IMR-90 (cell line): Measurements from ENCODE around the gene TFEB. TPM values are rescaled to one million over a fixed set of nuclear protein-coding genes. Genes with fewer than 3 reads are reported as not detected.

Experiments used
- ATAC-seq: fragments of 200-7000 bp; cut with Tn5 transposase; 2 replicates; pipeline ENCODE4 v1.9.1; 2020; ENCODE audit warnings: low read depth, mild to moderate bottlenecking, moderate library complexity
- BruUV-seq: library from RNA; stranded (reverse); fragments of 400-500 nt; replicated peaks from 2 replicates; lab custom pipeline; 2021; lab: Mats Ljungman, UMichigan
- CTCF ChIA-PET: fragments of 300-600 bp; formaldehyde crosslinking; extraction: SDS; loops from one replicate; lab custom pipeline; 2021; ENCODE audit warnings: antibody characterized with exemption; lab: Yijun Ruan, JAX
- POLR2A ChIA-PET: fragments of 300-600 bp; sonication (Branson Sonifier 250); formaldehyde crosslinking; loops from one replicate; lab custom pipeline; 2022; ENCODE audit warnings: antibody characterized with exemption; ENCODE audit not compliant: unreplicated experiment; lab: Charles Lee
- DNase-seq: peaks from one replicate; pipeline ENCODE4 v3.0.0; 2013
- H2AFZ ChIP-seq: replicated peaks from 2 replicates; pipeline ENCODE3; 2013; ENCODE audit warnings: low read length, mild to moderate bottlenecking; ENCODE audit not compliant: poor library complexity
- H2AK5ac ChIP-seq: 2 replicates; pipeline ENCODE4 v1.6.1; 2013; ENCODE audit warnings: low read depth, low read length, inconsistent platforms
- H2AK9ac ChIP-seq: replicated peaks from 2 replicates; pipeline ENCODE3; 2013; ENCODE audit warnings: mild to moderate bottlenecking, low read depth, low read length, moderate library complexity; ENCODE audit not compliant: poor library complexity
- H2BK120ac ChIP-seq: 2 replicates; pipeline ENCODE4 v1.6.1; 2013; ENCODE audit warnings: low read depth, low read length, inconsistent platforms
- H2BK15ac ChIP-seq: 3 replicates; pipeline ENCODE4 v1.6.1; 2013; ENCODE audit warnings: low read depth, low read length, inconsistent platforms
- H2BK20ac ChIP-seq: 2 replicates; pipeline ENCODE4 v1.6.1; 2013; ENCODE audit warnings: low read depth, mild to moderate bottlenecking, inconsistent platforms, low read length, moderate library complexity
- H2BK5ac ChIP-seq: 2 replicates; pipeline ENCODE4 v1.6.1; 2013; ENCODE audit warnings: mild to moderate bottlenecking, low read depth, low read length, inconsistent platforms; ENCODE audit not compliant: poor library complexity, severe bottlenecking
- H3K14ac ChIP-seq: replicated peaks from 2 replicates; pipeline ENCODE4 v1.6.1; 2013; ENCODE audit warnings: low read depth, low read length, inconsistent platforms
- H3K18ac ChIP-seq: 2 replicates; pipeline ENCODE4 v1.6.1; 2013; ENCODE audit warnings: low read depth, low read length, control low read depth
- H3K23ac ChIP-seq: 2 replicates; pipeline ENCODE4 v1.6.1; 2013; ENCODE audit warnings: low read depth, low read length, inconsistent platforms
- H3K27ac ChIP-seq: 2 replicates; pipeline ENCODE4 v1.5.1; 2013; ENCODE audit warnings: mild to moderate bottlenecking, control low read depth, low read length; ENCODE audit not compliant: insufficient read depth
- H3K27me3 ChIP-seq: 2 replicates; pipeline ENCODE4 v1.6.1; 2013; ENCODE audit warnings: low read length; ENCODE audit not compliant: control insufficient read depth, insufficient read depth
- H3K36me3 ChIP-seq: 2 replicates; pipeline ENCODE4 v1.6.1; 2013; ENCODE audit warnings: low read length, mixed read lengths; ENCODE audit not compliant: control insufficient read depth, insufficient read depth
- H3K4ac ChIP-seq: 2 replicates; pipeline ENCODE4 v1.6.1; 2013; ENCODE audit warnings: low read depth, low read length, inconsistent platforms
- H3K4me1 ChIP-seq: 2 replicates; pipeline ENCODE4 v1.6.1; 2013; ENCODE audit warnings: low read length, mixed read lengths; ENCODE audit not compliant: control insufficient read depth, insufficient read depth
- H3K4me2 ChIP-seq: 2 replicates; pipeline ENCODE4 v1.6.1; 2013; ENCODE audit warnings: low read depth, mild to moderate bottlenecking, control low read depth, low read length, moderate library complexity
- H3K4me3 ChIP-seq: 2 replicates; pipeline ENCODE4 v1.5.1; 2013; ENCODE audit warnings: low read depth, mild to moderate bottlenecking, control low read depth, low read length, moderate library complexity; ENCODE audit not compliant: insufficient read depth
- H3K56ac ChIP-seq: 2 replicates; pipeline ENCODE4 v1.6.1; 2013; ENCODE audit warnings: low read length, inconsistent platforms; ENCODE audit not compliant: insufficient read depth; ENCODE audit errors: extremely low read depth
- H3K79me1 ChIP-seq, 2 experiments: 2 replicates each; pipeline ENCODE4 v1.6.1; 2013; ENCODE audit warnings: low read length in 2 of 2, inconsistent platforms in 1 of 2, low read depth in 1 of 2
- H3K9ac ChIP-seq: 2 replicates; pipeline ENCODE4 v1.6.1; 2013; ENCODE audit warnings: low read depth, low read length, control low read depth
- H3K9me1 ChIP-seq: 2 replicates; pipeline ENCODE4 v1.6.1; 2013; ENCODE audit warnings: low read length, inconsistent platforms; ENCODE audit not compliant: insufficient read depth
- H3K9me3 ChIP-seq: 2 replicates; pipeline ENCODE4 v1.6.1; 2013; ENCODE audit warnings: low read length; ENCODE audit not compliant: control insufficient read depth, insufficient read depth
- H4K20me1 ChIP-seq: 2 replicates; pipeline ENCODE4 v1.6.1; 2013; ENCODE audit warnings: low read length, inconsistent platforms; ENCODE audit not compliant: insufficient read depth
- H4K5ac ChIP-seq: 2 replicates; pipeline ENCODE4 v1.6.1; 2013; ENCODE audit warnings: mild to moderate bottlenecking, low read depth, low read length, control low read depth
- H4K8ac ChIP-seq, 2 experiments: 2 replicates each; pipeline ENCODE4 v1.6.1; 2013; ENCODE audit warnings: low read depth in 2 of 2, low read length in 2 of 2, control low read depth in 1 of 2, inconsistent platforms in 1 of 2
- H4K91ac ChIP-seq: 2 replicates; pipeline ENCODE4 v1.6.1; 2013; ENCODE audit warnings: low read depth, low read length, inconsistent platforms; ENCODE audit not compliant: insufficient read depth
- BHLHE40 ChIP-seq: fragments of 150-350 bp; IDR thresholded peaks from 2 replicates; pipeline ENCODE4 v1.6.1; 2016; ENCODE audit warnings: mild to moderate bottlenecking, low read depth, low read length
- CEBPB ChIP-seq: IDR thresholded peaks from 2 replicates; pipeline ENCODE4 v1.6.1; 2012; ENCODE audit warnings: low read depth, low read length, improper control_type of control experiment
- ELK1 ChIP-seq: fragments of 150-350 bp; IDR thresholded peaks from 2 replicates; pipeline ENCODE4 v1.6.1; 2016; ENCODE audit warnings: low read depth, mild to moderate bottlenecking, low read length, moderate library complexity, borderline replicate concordance
- FOS ChIP-seq: fragments of 150-350 bp; IDR thresholded peaks from 2 replicates; pipeline ENCODE4 v1.6.1; 2016; ENCODE audit warnings: low read depth, low read length
- MAFK ChIP-seq: IDR thresholded peaks from 2 replicates; pipeline ENCODE4 v1.6.1; 2012; ENCODE audit warnings: low read depth, low read length, improper control_type of control experiment
- MAZ ChIP-seq: IDR thresholded peaks from 2 replicates; pipeline ENCODE4 v1.6.1; 2012; ENCODE audit warnings: low read depth, mild to moderate bottlenecking, low read length, improper control_type of control experiment, moderate library complexity, borderline replicate concordance
- MXI1 ChIP-seq: IDR thresholded peaks from 2 replicates; pipeline ENCODE4 v1.6.1; 2012; ENCODE audit warnings: low read depth, mild to moderate bottlenecking, low read length, moderate library complexity, borderline replicate concordance
- NFE2L2 ChIP-seq: fragments of 150-350 bp; IDR thresholded peaks from 2 replicates; pipeline ENCODE4 v1.6.1; 2016; ENCODE audit warnings: low read depth, mild to moderate bottlenecking, low read length
- RAD21 ChIP-seq: IDR thresholded peaks from 2 replicates; pipeline ENCODE4 v1.6.1; 2012; ENCODE audit warnings: low read length, improper control_type of control experiment
- RFX5 ChIP-seq: IDR thresholded peaks from 2 replicates; pipeline ENCODE4 v1.8.0; 2012; ENCODE audit warnings: low read depth, mild to moderate bottlenecking, low read length, moderate library complexity
- SMC3 ChIP-seq: fragments of 150-350 bp; IDR thresholded peaks from 2 replicates; pipeline ENCODE4 v1.6.1; 2016; ENCODE audit warnings: low read depth, mild to moderate bottlenecking, antibody characterized with exemption, low read length, moderate library complexity
- WGBS, 2 experiments: methylation state at CpG; one replicate each; pipeline versions ENCODE4 v1.1.5 to v1.1.7; 2013; ENCODE audit warnings: missing lambda C conversion rate in 2 of 2; ENCODE audit not compliant: insufficient read length in 1 of 2; ENCODE audit errors: extremely low coverage in 2 of 2; 5-methylcytosine and 5-hydroxymethylcytosine counted together
- dilution Hi-C: fragments of 300-500 bp; cut with HindIII; formaldehyde crosslinking; loops from one replicate; pipeline ENCODE4 v1.14.3; 2018; ENCODE audit warnings: low sequenced_read_pairs; ENCODE audit not compliant: unreplicated experiment
- in situ Hi-C: fragments of 300-500 bp; cut with MboI; formaldehyde crosslinking; loops from 3 replicates; pipeline ENCODE4 v1.14.3; 2019; ENCODE audit warnings: low sequenced_read_pairs, inconsistent platforms, mixed read lengths
- intact Hi-C: fragments of 100-400 bp; cut with micrococcal nuclease; formaldehyde crosslinking; loops from 2 replicates; pipeline ENCODE4 v1.10.0; 2022
- polyA plus RNA-seq, 3 experiments: library from polyadenylated mRNA; depleted of rRNA; stranded (reverse); fragments of >200 nt; gene quantifications; 2 replicates each; pipeline ENCODE4 v1.2.3, GENCODE V29; 2012; ENCODE audit warnings: low replicate concordance in 1 of 3
- total RNA-seq: library from RNA; depleted of rRNA; stranded (reverse); fragments of >200 nt; gene quantifications from 2 replicates; pipeline ENCODE4 v1.2.3, GENCODE V29; 2012

The TFEB gene
- total and polyA plus RNA-seq, 2 of the 4 experiments (the other 2 are of a cell fraction) = 4.5 to 4.9 TPM

DNA sequence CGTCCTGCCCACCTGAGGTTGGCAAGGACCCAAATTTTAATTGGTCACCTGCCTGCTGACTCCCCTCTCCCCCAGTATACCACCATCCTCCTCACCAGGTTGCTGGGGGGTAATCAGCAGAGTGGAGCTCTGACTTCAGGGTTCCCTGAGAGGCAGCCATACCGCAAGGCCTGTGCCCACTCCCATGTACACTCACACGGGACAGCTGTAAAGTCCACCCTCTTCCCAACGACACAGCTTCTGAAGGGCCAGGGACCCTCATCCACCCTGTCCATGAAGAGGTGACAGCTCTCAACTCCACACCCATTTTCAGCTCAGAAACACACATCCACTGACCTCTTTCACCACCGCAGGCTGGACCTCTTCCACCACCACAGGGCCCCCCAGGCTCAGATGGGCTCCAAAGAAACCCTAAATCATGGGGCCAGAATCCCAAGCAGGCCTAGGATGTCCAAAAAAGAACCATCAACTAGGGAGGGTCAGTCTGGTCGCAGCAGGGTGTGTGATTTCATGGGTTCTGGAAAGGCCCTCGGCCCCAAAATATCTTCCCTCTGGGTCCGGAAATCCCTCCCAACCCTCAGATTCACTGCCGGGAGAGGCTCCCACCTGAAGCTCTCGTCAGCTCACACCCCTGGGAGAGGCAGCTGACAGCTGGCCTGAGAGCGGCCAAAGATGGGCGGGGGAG is 30.0 kb downstream of the TFEB start (continued):
- TF ChIP-seq ELK1 = no peak
- no peak for TF ChIP-seq RFX5

DNA sequence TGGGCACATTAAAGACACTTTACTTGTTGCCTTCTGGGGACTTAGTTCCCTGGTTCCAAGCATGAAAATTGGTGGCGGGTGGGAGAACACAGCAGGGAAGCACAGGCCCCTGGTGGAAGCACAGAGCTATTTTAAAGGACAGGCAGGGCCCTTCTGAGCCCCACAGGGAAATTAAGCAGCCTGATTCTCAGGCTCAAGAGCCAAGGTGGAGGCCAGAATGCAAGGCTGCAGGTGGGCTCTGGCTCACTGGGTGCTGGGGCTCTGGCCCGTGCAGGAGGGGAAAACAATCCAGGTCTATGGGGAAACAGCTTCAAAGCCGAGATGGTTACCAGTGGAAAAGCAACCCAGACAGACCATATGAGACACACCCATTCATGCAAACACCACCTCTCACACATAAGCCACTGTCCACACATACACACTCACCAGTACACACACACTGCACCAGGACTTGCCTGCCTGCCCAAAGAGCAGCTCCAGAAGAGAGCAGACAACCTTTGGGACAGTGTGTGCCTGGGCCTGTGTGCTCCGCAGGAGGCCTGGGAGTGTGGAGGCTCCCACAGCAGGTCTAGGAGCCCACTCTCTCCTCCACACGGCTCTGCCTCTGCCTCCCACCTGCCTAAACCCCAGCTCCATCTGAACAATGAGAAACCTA is 30.6 kb downstream of the TFEB start:
- no peak overlapping the region for H2BK20ac ChIP-seq
- H2AK5ac ChIP-seq = peak overlapping the region; percentile 77
- H2AFZ ChIP-seq = peak overlapping the region; percentile 56
- H2BK15ac ChIP-seq = no peak overlapping the region
- in situ Hi-C loops (no loop called here), intact Hi-C loops (no loop called here), dilution Hi-C loops (no loop called here)
- H3K4me2 ChIP-seq = no peak overlapping the region
- H3K9ac ChIP-seq = no peak overlapping the region
- WGBS, 2 experiments = 100% methylated on average over 2 of the region's 5 CpGs; no CpG with 5 or more reads in 1 of the 2 experiments
- H3K9me3 ChIP-seq = no peaks in the 10 kb centered on the region
- no peak overlapping the region for H2AK9ac ChIP-seq
- no peak overlapping the region for H3K56ac ChIP-seq
- no TSS peak for BruUV-seq
- H3K18ac ChIP-seq = no peak overlapping the region
- DNase-seq (no peak), ATAC-seq (no peak)
- H3K4me3 ChIP-seq = no peak overlapping the region
- no peak overlapping the region for H4K91ac ChIP-seq
- no peaks in the 10 kb centered on the region for H4K20me1 ChIP-seq
- POLR2A ChIA-PET = no interaction called here
- H3K27ac ChIP-seq = no peak overlapping the region
- H3K14ac ChIP-seq = no peak overlapping the region
- H2BK120ac ChIP-seq = no peak overlapping the region; the same call in 1 of the 2 replicates
- peaks cover 15% of the 10 kb centered on the region for H3K4me1 ChIP-seq
- H4K5ac ChIP-seq = no peak overlapping the region
- no peak overlapping the region for H3K23ac ChIP-seq
- 0 out of 4 replicates have a peak, but pooled peaks cover 0 to 3% of the 10 kb centered on the region in 2 experiments for H3K79me1 ChIP-seq
- H3K9me1 ChIP-seq = no peaks in the 10 kb centered on the region; the same call in 1 of the 2 replicates
- H4K8ac ChIP-seq = no peak overlapping the region
- H3K36me3 ChIP-seq = no peaks in the 10 kb centered on the region
- H3K4ac ChIP-seq = no peak overlapping the region
- H3K27me3 ChIP-seq = no peaks in the 10 kb centered on the region
- CTCF ChIA-PET = interaction anchor here (1.0 kb wide), 1 partner anchor 81 kb away, joined by 3 read pairs; no protein-coding TSS in a partner anchor
- H2BK5ac ChIP-seq = no peak overlapping the region
- no peak for TF ChIP-seq FOS
- no peak for TF ChIP-seq ELK1
- TF ChIP-seq MAZ = no peak
- TF ChIP-seq CEBPB = no peak
- no peak for TF ChIP-seq NFE2L2
- TF ChIP-seq RAD21 = no peak
- no peak for TF ChIP-seq MAFK
- no peak for TF ChIP-seq BHLHE40
- TF ChIP-seq SMC3 = no peak
- TF ChIP-seq MXI1 = no peak
